Panc1 (cell line): ENCODE data around the gene PLET1.
A peak's percentile ranks its signal among the peaks of the same experiment; 100 is the strongest.

ENCODE experiments used
- CTCF ChIP-seq: fragments of 450-650 bp; IDR thresholded peaks from 2 replicates; pipeline ENCODE4 v1.5.1; 2017; ENCODE audit warnings: mild to moderate bottlenecking
- POLR2AphosphoS5 ChIP-seq: IDR thresholded peaks from 2 replicates; pipeline ENCODE4 v1.6.1; 2012; ENCODE audit warnings: mild to moderate bottlenecking, low read depth, low read length, moderate library complexity

DNA sequence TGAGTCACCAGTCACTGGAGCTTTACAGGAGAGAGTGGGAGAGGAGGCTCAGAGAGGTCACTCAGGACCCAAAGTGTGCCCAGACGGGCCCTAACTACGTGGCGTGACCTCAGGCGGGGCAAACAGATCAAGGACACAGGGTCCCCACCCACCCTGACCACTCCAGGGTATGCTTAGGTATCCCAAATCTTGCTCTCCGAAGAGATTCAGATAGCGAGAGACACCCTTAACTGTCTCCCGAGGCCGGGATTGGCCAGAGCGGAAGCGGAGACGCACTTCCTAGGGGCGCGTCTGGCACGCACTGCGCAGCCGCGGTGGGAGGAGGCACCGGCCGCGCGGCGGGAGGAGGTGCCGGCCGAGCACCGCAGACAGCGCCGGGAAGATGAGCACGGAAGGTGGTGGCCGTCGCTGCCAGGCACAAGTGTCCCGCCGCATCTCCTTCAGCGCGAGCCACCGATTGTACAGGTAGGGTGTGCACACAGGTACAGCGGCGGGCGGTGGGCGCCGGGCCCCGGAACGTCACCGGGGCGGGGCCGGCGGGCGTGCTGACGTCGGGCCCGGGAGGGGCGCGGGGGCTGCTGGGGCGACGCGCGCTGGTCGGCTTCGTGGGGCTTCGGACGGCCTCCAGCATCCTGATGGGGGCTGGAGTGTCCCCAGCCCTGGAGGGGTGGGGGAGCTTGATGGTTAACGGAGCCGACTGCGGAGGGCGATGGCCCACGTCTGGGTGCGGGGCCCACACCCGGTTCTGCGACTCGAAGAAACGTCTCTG, 34.4 kb downstream of the PLET1 start, which contains the start of gene PTS:
- TF ChIP-seq CTCF = no peak
- TF ChIP-seq POLR2AphosphoS5 = peak; percentile 94
